Measurements from ENCODE around the gene RMRP.

The RMRP gene

GRCh38 chr9:35689542-35690293 is 31.9 kb upstream of the RMRP start, which contains the start of gene TPM2:
Gene TPM2 (minus strand): TSS chr9:35689925. CDS start chr9:35689817, 108 bp downstream.
- peak within 1 kb of the TSS; percentile 60 for H2AFZ ChIP-seq (ENCODE audit: low read depth, low read length, severe bottlenecking)
- peak within 1 kb of the TSS; percentile 38 for H3K4me2 ChIP-seq (ENCODE audit: low read depth, low read length, poor library complexity, severe bottlenecking)
- no peaks in the 10 kb centered on the region for H3K79me2 ChIP-seq (ENCODE audit: insufficient read depth, low read length)
- no peak for TF ChIP-seq EZH2phosphoT487 (conservative IDR thresholded peaks at IDR 0.05; ENCODE audit: low read length)
- TF ChIP-seq, protein P1, sequence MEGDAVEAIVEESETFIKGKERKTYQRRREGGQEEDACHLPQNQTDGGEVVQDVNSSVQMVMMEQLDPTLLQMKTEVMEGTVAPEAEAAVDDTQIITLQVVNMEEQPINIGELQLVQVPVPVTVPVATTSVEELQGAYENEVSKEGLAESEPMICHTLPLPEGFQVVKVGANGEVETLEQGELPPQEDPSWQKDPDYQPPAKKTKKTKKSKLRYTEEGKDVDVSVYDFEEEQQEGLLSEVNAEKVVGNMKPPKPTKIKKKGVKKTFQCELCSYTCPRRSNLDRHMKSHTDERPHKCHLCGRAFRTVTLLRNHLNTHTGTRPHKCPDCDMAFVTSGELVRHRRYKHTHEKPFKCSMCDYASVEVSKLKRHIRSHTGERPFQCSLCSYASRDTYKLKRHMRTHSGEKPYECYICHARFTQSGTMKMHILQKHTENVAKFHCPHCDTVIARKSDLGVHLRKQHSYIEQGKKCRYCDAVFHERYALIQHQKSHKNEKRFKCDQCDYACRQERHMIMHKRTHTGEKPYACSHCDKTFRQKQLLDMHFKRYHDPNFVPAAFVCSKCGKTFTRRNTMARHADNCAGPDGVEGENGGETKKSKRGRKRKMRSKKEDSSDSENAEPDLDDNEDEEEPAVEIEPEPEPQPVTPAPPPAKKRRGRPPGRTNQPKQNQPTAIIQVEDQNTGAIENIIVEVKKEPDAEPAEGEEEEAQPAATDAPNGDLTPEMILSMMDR (IDR thresholded peaks at IDR 0.05; ENCODE audit: insufficient read depth, low read length, poor library complexity, severe bottlenecking): no peak
- no peaks in the 10 kb centered on the region for H3K27me3 ChIP-seq (ENCODE audit: low read length)
- H4K20me1 ChIP-seq (ENCODE audit: low read depth, low read length): no peaks in the 10 kb centered on the region
- H3F3A ChIP-seq (ENCODE audit: insufficient read depth): no peaks in the 10 kb centered on the region
- peak within 1 kb of the TSS; percentile 16 for H3K4me3 ChIP-seq (ENCODE audit: insufficient read depth, low read length, poor library complexity, severe bottlenecking)
- H3K36me3 ChIP-seq (ENCODE audit: low read length): no peaks in the 10 kb centered on the region
- H3K27ac ChIP-seq (ENCODE audit: low read depth, low read length): no peak within 1 kb of the TSS
- no peaks in the 10 kb centered on the region for H3K9me3 ChIP-seq (ENCODE audit: insufficient read depth, low read length)
- no peaks in the 10 kb centered on the region for H3K9me2 ChIP-seq (replicated peaks; ENCODE audit: insufficient read depth, low read length)
- H3K9ac ChIP-seq (ENCODE audit: low read length): peak within 1 kb of the TSS; percentile 18; the same call in 1 of the 2 replicates

- TF ChIP-seq EZH2phosphoT487 (conservative IDR thresholded peaks at IDR 0.05; ENCODE audit: low read length): no peak
- TF ChIP-seq, protein P1 (IDR thresholded peaks at IDR 0.05; ENCODE audit: insufficient read depth, low read length, poor library complexity, severe bottlenecking): no peak
- H3K36me3 ChIP-seq (ENCODE audit: low read length): no peaks in the 10 kb centered on the region
- no peak overlapping the region for H3K4me2 ChIP-seq (ENCODE audit: low read depth, low read length, poor library complexity, severe bottlenecking)
- H3K9me2 ChIP-seq (replicated peaks; ENCODE audit: insufficient read depth, low read length): no peaks in the 10 kb centered on the region
- no peaks in the 10 kb centered on the region for H3K9me3 ChIP-seq (ENCODE audit: insufficient read depth, low read length)
- H3F3A ChIP-seq (ENCODE audit: insufficient read depth): no peaks in the 10 kb centered on the region
- no peak overlapping the region for H3K9ac ChIP-seq (ENCODE audit: low read length)
- no peaks in the 10 kb centered on the region for H3K79me2 ChIP-seq (ENCODE audit: insufficient read depth, low read length)
- H4K20me1 ChIP-seq (ENCODE audit: low read depth, low read length): no peaks in the 10 kb centered on the region
- no peak overlapping the region for H3K4me3 ChIP-seq (ENCODE audit: insufficient read depth, low read length, poor library complexity, severe bottlenecking)
- H3K27ac ChIP-seq (ENCODE audit: low read depth, low read length): no peak overlapping the region
- H2AFZ ChIP-seq (ENCODE audit: low read depth, low read length, severe bottlenecking): no peak overlapping the region
- no peaks in the 10 kb centered on the region for H3K27me3 ChIP-seq (ENCODE audit: low read length)
Observed at GRCh38 chr9:35688558-35689541, 31.0 kb upstream of the RMRP start.

DNA sequence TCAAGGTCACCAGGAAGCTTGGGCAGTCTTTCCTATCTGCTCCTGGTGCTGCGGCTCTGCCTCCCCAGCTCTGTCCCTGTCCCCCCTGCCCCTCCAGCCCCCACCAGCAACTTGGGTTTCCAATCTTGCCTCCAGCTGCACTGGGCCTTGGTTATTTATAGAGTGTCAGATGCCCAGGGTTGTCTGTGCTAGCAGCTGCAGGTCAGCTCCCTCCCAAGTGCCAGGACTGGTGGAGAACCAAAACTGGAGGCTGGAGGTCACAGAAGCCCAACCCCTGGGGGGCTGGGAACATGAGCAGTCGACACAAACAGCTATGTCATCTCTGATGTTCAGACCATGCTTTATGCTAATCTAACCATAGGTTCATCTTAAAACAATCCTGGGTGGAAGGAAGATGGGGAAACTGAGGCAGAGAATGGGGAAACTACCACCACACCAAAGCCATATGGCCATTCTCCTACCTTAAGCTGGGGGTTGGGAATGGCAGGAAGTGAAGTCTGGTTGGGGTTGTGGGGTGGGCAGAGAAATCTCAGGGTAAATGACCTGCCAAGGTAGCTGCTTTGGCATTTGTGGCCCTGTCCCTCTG is 30.2 kb upstream of the RMRP start:
- Histone ChIP-seq H2AFZ (ENCODE audit: low read depth, low read length, severe bottlenecking) (no peak overlapping the region), H3F3A (ENCODE audit: insufficient read depth) (no peaks in the 10 kb centered on the region), H4K20me1 (ENCODE audit: low read depth, low read length) (no peaks in the 10 kb centered on the region), H3K79me2 (ENCODE audit: insufficient read depth, low read length) (no peaks in the 10 kb centered on the region), H3K36me3 (ENCODE audit: low read length) (no peaks in the 10 kb centered on the region), H3K4me3 (ENCODE audit: insufficient read depth, low read length, poor library complexity, severe bottlenecking) (no peak overlapping the region), H3K4me2 (ENCODE audit: low read depth, low read length, poor library complexity, severe bottlenecking) (no peak overlapping the region), H3K27ac (ENCODE audit: low read depth, low read length) (no peak overlapping the region), H3K9me3 (ENCODE audit: insufficient read depth, low read length) (no peaks in the 10 kb centered on the region), H3K27me3 (ENCODE audit: low read length) (no peaks in the 10 kb centered on the region), H3K9ac (ENCODE audit: low read length) (no peak overlapping the region), H3K9me2 (replicated peaks; ENCODE audit: insufficient read depth, low read length) (no peaks in the 10 kb centered on the region)
- TF ChIP-seq EZH2phosphoT487 (conservative IDR thresholded peaks at IDR 0.05; ENCODE audit: low read length): no peak
- TF ChIP-seq, protein P1 (IDR thresholded peaks at IDR 0.05; ENCODE audit: insufficient read depth, low read length, poor library complexity, severe bottlenecking): no peak

Data from SU-DHL-6 (cell line).